CD4-positive, alpha-beta T cell (primary cell): ENCODE results near the gene RMDN2. TPM values are rescaled to one million over a fixed set of nuclear protein-coding genes. Genes with fewer than 3 reads are reported as not detected.
"Not testable (repeated sequence)": the region's sequence is repeated elsewhere in the genome, so short reads cannot be mapped to it uniquely, and the experiment has no call there.

Experiments
- ATAC-seq: fragments of 200-7000 bp; cut with Tn5 transposase; one replicate; pipeline ENCODE4 v1.10.0; 2022; ENCODE audit warnings: mild to moderate bottlenecking; ENCODE audit not compliant: poor library complexity
- CTCF ChIA-PET: fragments of 350-600 bp; sonication (Branson Sonifier 250); formaldehyde crosslinking; loops from one replicate; lab custom pipeline; 2021; ENCODE audit warnings: antibody characterized with exemption, inconsistent platforms; lab: Charles Lee
- POLR2A ChIA-PET: fragments of 350-600 bp; sonication (Branson Sonifier 250); formaldehyde crosslinking; loops from one replicate; lab custom pipeline; 2021; ENCODE audit warnings: antibody characterized with exemption, inconsistent platforms; lab: Charles Lee
- DNase-seq, 14 experiments: peaks; one replicate each; pipeline ENCODE4 v3.0.0-alpha.2; 2013 to 2020; ENCODE audit warnings: mixed read lengths in 2 of 14
- H3K27ac ChIP-seq, 2 donors: one replicate each; pipeline versions ENCODE4 v1.5.1 to v1.7.0; 2013; ENCODE audit warnings: low read length in 2 of 2, low read depth in 1 of 2, mild to moderate bottlenecking in 1 of 2
- H3K27me3 ChIP-seq, 2 experiments: 1 replicate in 1 of 2; 2 replicates in 1 of 2; pipeline versions ENCODE4 v1.6.1 to v1.7.0; 2013; ENCODE audit warnings: low read length in 2 of 2, control low read depth in 1 of 2, mild to moderate bottlenecking in 1 of 2, moderate library complexity in 1 of 2; ENCODE audit not compliant: insufficient read depth in 2 of 2, control insufficient read depth in 1 of 2
- H3K36me3 ChIP-seq: one replicate; pipeline ENCODE4 v1.6.1; 2013; ENCODE audit warnings: low read length, control low read depth; ENCODE audit not compliant: insufficient read depth
- H3K4me1 ChIP-seq: one replicate; pipeline ENCODE4 v1.6.1; 2013; ENCODE audit warnings: low read length, control low read depth; ENCODE audit not compliant: insufficient read depth
- H3K4me3 ChIP-seq: one replicate; pipeline ENCODE4 v1.5.1; 2013; ENCODE audit warnings: mild to moderate bottlenecking, low read length, moderate library complexity
- H3K9me3 ChIP-seq, 2 experiments: 1 replicate in 1 of 2; 2 replicates in 1 of 2; pipeline versions ENCODE4 v1.6.1 to v1.7.0; 2013; ENCODE audit warnings: low read length in 2 of 2, mild to moderate bottlenecking in 2 of 2, control low read depth in 1 of 2, moderate library complexity in 1 of 2; ENCODE audit not compliant: control insufficient read depth in 1 of 2, insufficient read depth in 1 of 2
- H3K27ac Mint-ChIP-seq: one replicate; pipeline ENCODE4 v1.8.0; 2020; ENCODE audit warnings: mixed read lengths
- H3K27me3 Mint-ChIP-seq: one replicate; pipeline ENCODE4 v1.8.0; 2021; ENCODE audit warnings: mixed read lengths
- H3K36me3 Mint-ChIP-seq: one replicate; pipeline ENCODE4 v1.8.0; 2021; ENCODE audit warnings: low read depth, mixed read lengths
- H3K4me1 Mint-ChIP-seq: one replicate; pipeline ENCODE4 v1.8.0; 2021; ENCODE audit warnings: low read depth, mixed read lengths
- H3K4me3 Mint-ChIP-seq: one replicate; pipeline ENCODE4 v1.8.0; 2020; ENCODE audit warnings: mild to moderate bottlenecking, mixed read lengths
- H3K9me3 Mint-ChIP-seq: one replicate; pipeline ENCODE4 v1.8.0; 2020; ENCODE audit warnings: mixed read lengths
- CTCF ChIP-seq: fragments of 200-600 bp; IDR thresholded peaks from one replicate; pipeline ENCODE4 v1.8.0; 2022; ENCODE audit warnings: antibody characterized with exemption, mild to moderate bottlenecking
- intact Hi-C, 2 experiments: fragments of 100-400 bp; cut with DNase I in 1 of 2; cut with micrococcal nuclease in 1 of 2; formaldehyde crosslinking; loops; one replicate each; pipeline versions ENCODE4 v1.15.1 to v1.9.0; 2023 to 2025; cut with DNase I, micrococcal nuclease
- total RNA-seq, 174 experiments: library from RNA in 2 of 174; stranded (reverse) in 2 of 174; gene quantifications; one replicate each; pipeline ENCODE4 v1.2.3 and lab custom pipeline; 2021 to 2026

RMDN2 gene
- total RNA-seq, 2 experiments from 2014 or later: 2.4 to 3.3 TPM

GRCh38 chr2:37997629-37998028 lies 72.5 kb downstream of the RMDN2 start:
- Mint-ChIP-seq H3K36me3 (peaks cover 43% of the 10 kb centered on the region), H3K27me3 (no peaks in the 10 kb centered on the region), H3K4me3 (no peak overlapping the region), H3K27ac (no peak overlapping the region), H3K9me3 (no peaks in the 10 kb centered on the region), H3K4me1 (no peaks in the 10 kb centered on the region)
- ChIA-PET POLR2A (interaction anchor here (0.6 kb wide), 1 partner anchor 16 kb away, joined by 3 read pairs; no protein-coding TSS in a partner anchor), CTCF (interaction anchor here (1.0 kb wide), 1 partner anchor 16 kb away, joined by 3 read pairs; no protein-coding TSS in a partner anchor)
- Histone ChIP-seq H3K9me3 (peaks cover 3 to 12% of the 10 kb centered on the region in 2 experiments), H3K36me3 (no peaks in the 10 kb centered on the region), H3K27ac (no peak overlapping the region), H3K4me1 (no peaks in the 10 kb centered on the region), H3K27me3 (no peaks in the 10 kb centered on the region), H3K4me3 (no peak overlapping the region)
- DNase-seq (no peak), ATAC-seq (no peak)
- TF ChIP-seq CTCF: no peak
- intact Hi-C loops: no loop called here

GRCh38 chr2:38000485-38001222 lies 75.6 kb downstream of the RMDN2 start:
- no peak for DNase-seq
- no peak for ATAC-seq
- no peak overlapping the region for H3K4me3 ChIP-seq
- no peak overlapping the region for H3K4me3 Mint-ChIP-seq
- no peak for TF ChIP-seq CTCF
- intact Hi-C loops: no loop called here
- no peak overlapping the region for H3K27ac Mint-ChIP-seq
- no peaks in the 10 kb centered on the region for H3K36me3 ChIP-seq
- H3K9me3 ChIP-seq: peaks cover 3 to 12% of the 10 kb centered on the region in 2 experiments
- H3K27me3 Mint-ChIP-seq: no peaks in the 10 kb centered on the region
- H3K4me1 Mint-ChIP-seq: no peaks in the 10 kb centered on the region
- H3K36me3 Mint-ChIP-seq: peaks cover 48% of the 10 kb centered on the region
- H3K27ac ChIP-seq: no peak overlapping the region
- no peaks in the 10 kb centered on the region for H3K27me3 ChIP-seq
- CTCF ChIA-PET: interaction anchor here (1.0 kb wide), 1 partner anchor 19 kb away, joined by 3 read pairs; no protein-coding TSS in a partner anchor
- POLR2A ChIA-PET: no interaction called here
- H3K9me3 Mint-ChIP-seq: no peaks in the 10 kb centered on the region
- no peaks in the 10 kb centered on the region for H3K4me1 ChIP-seq

- H3K9me3 ChIP-seq, H3K27me3 Mint-ChIP-seq, H3K4me3 Mint-ChIP-seq, H3K27ac ChIP-seq, H3K9me3 Mint-ChIP-seq, H3K36me3 ChIP-seq, DNase-seq, H3K27me3 ChIP-seq, intact Hi-C loops, ATAC-seq, CTCF ChIA-PET, H3K4me1 Mint-ChIP-seq, H3K4me1 ChIP-seq, H3K4me3 ChIP-seq, POLR2A ChIA-PET, H3K27ac Mint-ChIP-seq: not testable (repeated sequence)
- peaks cover 46% of the 10 kb centered on the region for H3K36me3 Mint-ChIP-seq
These were observed 85.1 kb downstream of the RMDN2 start for GRCh38 chr2:38010187-38010586.
